SU-DHL-6 (cell line): ENCODE results near the gene DSCAML1.

Experiments used
- H2AFZ ChIP-seq: fragments of 200-600 bp; sonication (generic); 2 replicates; pipeline ENCODE4 v1.6.1; 2014; ENCODE audit warnings: low read depth, mild to moderate bottlenecking, moderate library complexity, mixed read lengths, antibody characterized with exemption, low read length; ENCODE audit not compliant: severe bottlenecking
- H3F3A ChIP-seq: fragments of 200-600 bp; shearing (Covaris generic); 2 replicates; pipeline ENCODE4 v1.6.0; 2016; ENCODE audit warnings: antibody characterized with exemption, mild to moderate bottlenecking; ENCODE audit not compliant: insufficient read depth
- H3K27ac ChIP-seq: fragments of 200-600 bp; sonication (generic); 2 replicates; pipeline ENCODE4 v1.5.1; 2016; ENCODE audit warnings: low read depth, mild to moderate bottlenecking, low read length, moderate library complexity, mixed read lengths
- H3K27me3 ChIP-seq: fragments of 200-600 bp; sonication (generic), shearing (Covaris generic); 2 replicates; pipeline ENCODE4 v1.6.0; 2014; ENCODE audit warnings: mild to moderate bottlenecking, low read length
- H3K36me3 ChIP-seq: fragments of 200-600 bp; sonication (generic); 2 replicates; pipeline ENCODE4 v1.6.1; 2014; ENCODE audit warnings: mild to moderate bottlenecking, low read length, mixed read lengths
- H3K4me2 ChIP-seq: fragments of 300-600, 200-600 bp; shearing (Covaris generic), sonication (generic); 2 replicates; pipeline ENCODE4 v1.6.0; 2014; ENCODE audit warnings: low read length, low read depth, mild to moderate bottlenecking; ENCODE audit not compliant: poor library complexity, severe bottlenecking
- H3K4me3 ChIP-seq: fragments of 200-600 bp; sonication (generic); 2 replicates; pipeline ENCODE4 v1.5.1; 2014; ENCODE audit warnings: antibody characterized with exemption, low read length, mild to moderate bottlenecking, mixed read lengths; ENCODE audit not compliant: insufficient read depth, poor library complexity, severe bottlenecking
- H3K79me2 ChIP-seq: fragments of 200-600 bp; sonication (generic); 2 replicates; pipeline ENCODE4 v1.6.1; 2014; ENCODE audit warnings: mild to moderate bottlenecking, low read length, moderate library complexity; ENCODE audit not compliant: insufficient read depth
- H3K9ac ChIP-seq: fragments of 200-600 bp; sonication (generic); 2 replicates; pipeline ENCODE4 v1.7.0; 2014; ENCODE audit warnings: mild to moderate bottlenecking, low read length
- H3K9me2 ChIP-seq: fragments of 200-600 bp; sonication (generic); replicated peaks from 2 replicates; pipeline ENCODE4 v1.6.1; 2014; ENCODE audit warnings: low read length; ENCODE audit not compliant: insufficient read depth
- H3K9me3 ChIP-seq: fragments of 200-600 bp; sonication (generic); 2 replicates; pipeline ENCODE4 v1.6.1; 2014; ENCODE audit warnings: low read length, mixed read lengths; ENCODE audit not compliant: insufficient read depth
- H4K20me1 ChIP-seq: fragments of 200-600 bp; sonication (generic); 2 replicates; pipeline ENCODE4 v1.6.1; 2014; ENCODE audit warnings: low read depth, mild to moderate bottlenecking, antibody characterized with exemption, low read length, moderate library complexity, mixed read lengths
- CTCF ChIP-seq: fragments of 200-600 bp; sonication (generic); IDR thresholded peaks from one replicate; pipeline ENCODE4 v1.5.1; 2017; ENCODE audit warnings: antibody characterized with exemption, mild to moderate bottlenecking, low read length, moderate library complexity; ENCODE audit not compliant: insufficient read depth, poor library complexity, severe bottlenecking
- EZH2phosphoT487 ChIP-seq: fragments of 200-600 bp; sonication (generic), shearing (Covaris generic); conservative IDR thresholded peaks from 2 replicates; pipeline ENCODE4 v1.6.1; 2018; ENCODE audit warnings: mild to moderate bottlenecking, antibody characterized with exemption, low read length, moderate library complexity, mixed read lengths

Gene DSCAML1

GRCh38 chr11:117688255-117688797, 108.7 kb downstream of the DSCAML1 start:
- H4K20me1 ChIP-seq, result no peaks in the 10 kb centered on the region
- H3K9me3 ChIP-seq, result no peaks in the 10 kb centered on the region
- H3K79me2 ChIP-seq, result no peaks in the 10 kb centered on the region
- no peak for TF ChIP-seq CTCF
- no peak for TF ChIP-seq EZH2phosphoT487
- no peak overlapping the region for H2AFZ ChIP-seq
- no peak overlapping the region for H3K4me2 ChIP-seq
- no peaks in the 10 kb centered on the region for H3F3A ChIP-seq
- no peaks in the 10 kb centered on the region for H3K36me3 ChIP-seq
- no peaks in the 10 kb centered on the region for H3K27me3 ChIP-seq
- H3K9me2 ChIP-seq, result no peaks in the 10 kb centered on the region
- no peak overlapping the region for H3K4me3 ChIP-seq
- no peak overlapping the region for H3K9ac ChIP-seq
- no peak overlapping the region for H3K27ac ChIP-seq

GRCh38 chr11:117687776-117688175, 109.2 kb downstream of the DSCAML1 start:
- no peaks in the 10 kb centered on the region for H4K20me1 ChIP-seq
- H3K4me3 ChIP-seq, result no peak overlapping the region
- H3K9ac ChIP-seq, result no peak overlapping the region
- H3K9me2 ChIP-seq, result no peaks in the 10 kb centered on the region
- no peaks in the 10 kb centered on the region for H3F3A ChIP-seq
- no peak overlapping the region for H3K27ac ChIP-seq
- no peak overlapping the region for H2AFZ ChIP-seq
- no peaks in the 10 kb centered on the region for H3K27me3 ChIP-seq
- H3K79me2 ChIP-seq, result no peaks in the 10 kb centered on the region
- TF ChIP-seq CTCF (no peak), EZH2phosphoT487 (no peak)
- no peaks in the 10 kb centered on the region for H3K9me3 ChIP-seq
- H3K4me2 ChIP-seq, result no peak overlapping the region
- no peaks in the 10 kb centered on the region for H3K36me3 ChIP-seq

- H3F3A ChIP-seq, result no peaks in the 10 kb centered on the region
- H3K36me3 ChIP-seq, result no peaks in the 10 kb centered on the region
- no peaks in the 10 kb centered on the region for H4K20me1 ChIP-seq
- H3K9me2 ChIP-seq, result no peaks in the 10 kb centered on the region
- no peaks in the 10 kb centered on the region for H3K9me3 ChIP-seq
- no peaks in the 10 kb centered on the region for H3K27me3 ChIP-seq
- no peak overlapping the region for H3K4me2 ChIP-seq
- no peak overlapping the region for H2AFZ ChIP-seq
- H3K27ac ChIP-seq, result no peak overlapping the region
- TF ChIP-seq EZH2phosphoT487 (no peak), CTCF (no peak)
- no peaks in the 10 kb centered on the region for H3K79me2 ChIP-seq
- no peak overlapping the region for H3K4me3 ChIP-seq
- H3K9ac ChIP-seq, result no peak overlapping the region
Measured at GRCh38 chr11:117686711-117687110, 110.3 kb downstream of the DSCAML1 start.

GRCh38 chr11:117685566-117685965, 111.5 kb downstream of the DSCAML1 start:
- Histone ChIP-seq H3K4me2 (no peak overlapping the region), H4K20me1 (no peaks in the 10 kb centered on the region), H3K9me3 (no peaks in the 10 kb centered on the region), H3K27me3 (no peaks in the 10 kb centered on the region), H2AFZ (no peak overlapping the region), H3K9me2 (no peaks in the 10 kb centered on the region), H3K9ac (no peak overlapping the region), H3K4me3 (no peak overlapping the region), H3F3A (no peaks in the 10 kb centered on the region), H3K36me3 (no peaks in the 10 kb centered on the region), H3K79me2 (no peaks in the 10 kb centered on the region), H3K27ac (no peak overlapping the region)
- no peak for TF ChIP-seq CTCF
- no peak for TF ChIP-seq EZH2phosphoT487
